ENCODE measurements around the gene CRY2. TPM values are rescaled to one million over a fixed set of nuclear protein-coding genes. Genes with fewer than 3 reads are reported as not detected.

Gene CRY2
- total and polyA plus RNA-seq, 2 of the 13 experiments (the other 11 are each of a cell fraction or from before 2014, with no cell fraction given) = 10.1 to 12.2 TPM

DNA sequence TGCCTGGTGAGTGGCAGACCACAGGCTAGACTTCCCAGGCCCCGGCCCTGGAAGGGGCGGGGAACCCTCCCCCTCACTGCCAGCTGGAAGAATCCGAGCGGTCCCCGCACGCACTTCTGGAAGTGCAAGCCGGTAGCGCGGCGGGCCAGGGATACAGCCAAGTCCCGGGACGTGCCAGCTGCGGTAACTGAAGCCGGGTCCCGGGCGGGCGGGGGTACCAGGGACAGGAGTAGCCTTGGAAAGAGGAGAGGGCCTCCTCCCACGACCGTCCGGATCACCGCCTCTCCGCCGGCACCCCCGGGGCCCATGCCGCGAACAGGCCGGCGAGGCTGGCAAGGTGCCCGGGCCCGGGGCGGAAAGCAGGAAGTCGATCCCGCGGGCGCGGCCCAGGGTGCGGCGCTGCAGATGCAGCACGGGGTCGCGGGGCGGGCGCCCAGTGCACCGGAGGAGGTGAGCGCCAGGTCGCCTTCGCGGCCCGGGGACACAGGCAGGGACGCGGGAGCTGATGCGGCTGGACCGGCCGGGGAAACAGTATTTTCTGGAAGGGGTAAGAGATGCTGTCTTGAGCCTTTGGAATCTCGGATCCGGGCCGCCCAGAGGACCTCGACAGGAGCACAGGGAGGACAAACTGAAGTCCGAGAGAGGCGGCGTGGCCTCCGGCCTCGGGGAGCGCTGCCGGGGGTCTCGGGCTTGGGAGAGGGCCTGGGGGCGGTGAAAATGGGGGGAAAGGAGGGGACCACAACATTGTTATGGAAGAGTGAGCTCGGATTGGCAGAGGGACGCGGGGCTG lies 43.1 kb upstream of the CRY2 start (continued):
- TF ChIP-seq, protein P1, sequence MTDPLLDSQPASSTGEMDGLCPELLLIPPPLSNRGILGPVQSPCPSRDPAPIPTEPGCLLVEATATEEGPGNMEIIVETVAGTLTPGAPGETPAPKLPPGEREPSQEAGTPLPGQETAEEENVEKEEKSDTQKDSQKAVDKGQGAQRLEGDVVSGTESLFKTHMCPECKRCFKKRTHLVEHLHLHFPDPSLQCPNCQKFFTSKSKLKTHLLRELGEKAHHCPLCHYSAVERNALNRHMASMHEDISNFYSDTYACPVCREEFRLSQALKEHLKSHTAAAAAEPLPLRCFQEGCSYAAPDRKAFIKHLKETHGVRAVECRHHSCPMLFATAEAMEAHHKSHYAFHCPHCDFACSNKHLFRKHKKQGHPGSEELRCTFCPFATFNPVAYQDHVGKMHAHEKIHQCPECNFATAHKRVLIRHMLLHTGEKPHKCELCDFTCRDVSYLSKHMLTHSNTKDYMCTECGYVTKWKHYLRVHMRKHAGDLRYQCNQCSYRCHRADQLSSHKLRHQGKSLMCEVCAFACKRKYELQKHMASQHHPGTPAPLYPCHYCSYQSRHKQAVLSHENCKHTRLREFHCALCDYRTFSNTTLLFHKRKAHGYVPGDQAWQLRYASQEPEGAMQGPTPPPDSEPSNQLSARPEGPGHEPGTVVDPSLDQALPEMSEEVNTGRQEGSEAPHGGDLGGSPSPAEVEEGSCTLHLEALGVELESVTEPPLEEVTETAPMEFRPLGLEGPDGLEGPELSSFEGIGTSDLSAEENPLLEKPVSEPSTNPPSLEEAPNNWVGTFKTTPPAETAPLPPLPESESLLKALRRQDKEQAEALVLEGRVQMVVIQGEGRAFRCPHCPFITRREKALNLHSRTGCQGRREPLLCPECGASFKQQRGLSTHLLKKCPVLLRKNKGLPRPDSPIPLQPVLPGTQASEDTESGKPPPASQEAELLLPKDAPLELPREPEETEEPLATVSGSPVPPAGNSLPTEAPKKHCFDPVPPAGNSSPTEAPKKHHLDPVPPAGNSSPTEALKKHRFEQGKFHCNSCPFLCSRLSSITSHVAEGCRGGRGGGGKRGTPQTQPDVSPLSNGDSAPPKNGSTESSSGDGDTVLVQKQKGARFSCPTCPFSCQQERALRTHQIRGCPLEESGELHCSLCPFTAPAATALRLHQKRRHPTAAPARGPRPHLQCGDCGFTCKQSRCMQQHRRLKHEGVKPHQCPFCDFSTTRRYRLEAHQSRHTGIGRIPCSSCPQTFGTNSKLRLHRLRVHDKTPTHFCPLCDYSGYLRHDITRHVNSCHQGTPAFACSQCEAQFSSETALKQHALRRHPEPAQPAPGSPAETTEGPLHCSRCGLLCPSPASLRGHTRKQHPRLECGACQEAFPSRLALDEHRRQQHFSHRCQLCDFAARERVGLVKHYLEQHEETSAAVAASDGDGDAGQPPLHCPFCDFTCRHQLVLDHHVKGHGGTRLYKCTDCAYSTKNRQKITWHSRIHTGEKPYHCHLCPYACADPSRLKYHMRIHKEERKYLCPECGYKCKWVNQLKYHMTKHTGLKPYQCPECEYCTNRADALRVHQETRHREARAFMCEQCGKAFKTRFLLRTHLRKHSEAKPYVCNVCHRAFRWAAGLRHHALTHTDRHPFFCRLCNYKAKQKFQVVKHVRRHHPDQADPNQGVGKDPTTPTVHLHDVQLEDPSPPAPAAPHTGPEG (CRISPR knock-in tag; IDR thresholded peaks at IDR 0.05) = 0 out of 2 replicates have a peak, but pooled peaks have one; percentile 7
- no peak for TF ChIP-seq ZZZ3 (CRISPR knock-in tag; IDR thresholded peaks at IDR 0.05; ENCODE audit: borderline replicate concordance)
- TF ChIP-seq ZNF563 (CRISPR knock-in tag; IDR thresholded peaks at IDR 0.05) = peak; percentile 67
- TF ChIP-seq RFXANK (CRISPR knock-in tag; IDR thresholded peaks at IDR 0.05) = no peak
- TF ChIP-seq ZNF709 (CRISPR knock-in tag; IDR thresholded peaks at IDR 0.05) = peak; percentile 86; the same call in 1 of the 2 replicates
- TF ChIP-seq, protein P2, sequence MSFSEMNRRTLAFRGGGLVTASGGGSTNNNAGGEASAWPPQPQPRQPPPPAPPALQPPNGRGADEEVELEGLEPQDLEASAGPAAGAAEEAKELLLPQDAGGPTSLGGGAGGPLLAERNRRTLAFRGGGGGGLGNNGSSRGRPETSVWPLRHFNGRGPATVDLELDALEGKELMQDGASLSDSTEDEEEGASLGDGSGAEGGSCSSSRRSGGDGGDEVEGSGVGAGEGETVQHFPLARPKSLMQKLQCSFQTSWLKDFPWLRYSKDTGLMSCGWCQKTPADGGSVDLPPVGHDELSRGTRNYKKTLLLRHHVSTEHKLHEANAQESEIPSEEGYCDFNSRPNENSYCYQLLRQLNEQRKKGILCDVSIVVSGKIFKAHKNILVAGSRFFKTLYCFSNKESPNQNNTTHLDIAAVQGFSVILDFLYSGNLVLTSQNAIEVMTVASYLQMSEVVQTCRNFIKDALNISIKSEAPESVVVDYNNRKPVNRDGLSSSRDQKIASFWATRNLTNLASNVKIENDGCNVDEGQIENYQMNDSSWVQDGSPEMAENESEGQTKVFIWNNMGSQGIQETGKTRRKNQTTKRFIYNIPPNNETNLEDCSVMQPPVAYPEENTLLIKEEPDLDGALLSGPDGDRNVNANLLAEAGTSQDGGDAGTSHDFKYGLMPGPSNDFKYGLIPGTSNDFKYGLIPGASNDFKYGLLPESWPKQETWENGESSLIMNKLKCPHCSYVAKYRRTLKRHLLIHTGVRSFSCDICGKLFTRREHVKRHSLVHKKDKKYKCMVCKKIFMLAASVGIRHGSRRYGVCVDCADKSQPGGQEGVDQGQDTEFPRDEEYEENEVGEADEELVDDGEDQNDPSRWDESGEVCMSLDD (CRISPR knock-in tag; IDR thresholded peaks at IDR 0.05; ENCODE audit: borderline replicate concordance) = no peak
- no peak for TF ChIP-seq SNRNP70 (IDR thresholded peaks at IDR 0.05; ENCODE audit: low read depth, low read length)
- TF ChIP-seq ZNF564 (CRISPR knock-in tag; IDR thresholded peaks at IDR 0.05) = no peak
- TF ChIP-seq SPEN (CRISPR knock-in tag; IDR thresholded peaks at IDR 0.05; ENCODE audit: low read depth) = peak; percentile 36; the same call in 1 of the 2 replicates
- 0 out of 2 replicates have a peak, but pooled peaks have one; percentile 45 for TF ChIP-seq ZNF333 (CRISPR knock-in tag; IDR thresholded peaks at IDR 0.05; ENCODE audit: borderline replicate concordance)
- peak; percentile 73 for TF ChIP-seq ZFX (CRISPR knock-in tag; IDR thresholded peaks at IDR 0.05; ENCODE audit: low read depth)
- TF ChIP-seq, protein P3, sequence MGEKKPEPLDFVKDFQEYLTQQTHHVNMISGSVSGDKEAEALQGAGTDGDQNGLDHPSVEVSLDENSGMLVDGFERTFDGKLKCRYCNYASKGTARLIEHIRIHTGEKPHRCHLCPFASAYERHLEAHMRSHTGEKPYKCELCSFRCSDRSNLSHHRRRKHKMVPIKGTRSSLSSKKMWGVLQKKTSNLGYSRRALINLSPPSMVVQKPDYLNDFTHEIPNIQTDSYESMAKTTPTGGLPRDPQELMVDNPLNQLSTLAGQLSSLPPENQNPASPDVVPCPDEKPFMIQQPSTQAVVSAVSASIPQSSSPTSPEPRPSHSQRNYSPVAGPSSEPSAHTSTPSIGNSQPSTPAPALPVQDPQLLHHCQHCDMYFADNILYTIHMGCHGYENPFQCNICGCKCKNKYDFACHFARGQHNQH (CRISPR knock-in tag; IDR thresholded peaks at IDR 0.05) = peak; percentile 30; the same call in 1 of the 2 replicates
- TF ChIP-seq YEATS4 (CRISPR knock-in tag; IDR thresholded peaks at IDR 0.05; ENCODE audit: borderline replicate concordance) = peak; percentile 33; the same call in 1 of the 2 replicates
- TF ChIP-seq, protein P4, sequence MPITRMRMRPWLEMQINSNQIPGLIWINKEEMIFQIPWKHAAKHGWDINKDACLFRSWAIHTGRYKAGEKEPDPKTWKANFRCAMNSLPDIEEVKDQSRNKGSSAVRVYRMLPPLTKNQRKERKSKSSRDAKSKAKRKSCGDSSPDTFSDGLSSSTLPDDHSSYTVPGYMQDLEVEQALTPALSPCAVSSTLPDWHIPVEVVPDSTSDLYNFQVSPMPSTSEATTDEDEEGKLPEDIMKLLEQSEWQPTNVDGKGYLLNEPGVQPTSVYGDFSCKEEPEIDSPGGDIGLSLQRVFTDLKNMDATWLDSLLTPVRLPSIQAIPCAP (CRISPR knock-in tag; IDR thresholded peaks at IDR 0.05; ENCODE audit: low read depth) = no peak
- TF ChIP-seq NONO (IDR thresholded peaks at IDR 0.05) = no peak
- TF ChIP-seq NONO (CRISPR knock-in tag; conservative IDR thresholded peaks at IDR 0.05) = no peak
- TF ChIP-seq, protein P5, sequence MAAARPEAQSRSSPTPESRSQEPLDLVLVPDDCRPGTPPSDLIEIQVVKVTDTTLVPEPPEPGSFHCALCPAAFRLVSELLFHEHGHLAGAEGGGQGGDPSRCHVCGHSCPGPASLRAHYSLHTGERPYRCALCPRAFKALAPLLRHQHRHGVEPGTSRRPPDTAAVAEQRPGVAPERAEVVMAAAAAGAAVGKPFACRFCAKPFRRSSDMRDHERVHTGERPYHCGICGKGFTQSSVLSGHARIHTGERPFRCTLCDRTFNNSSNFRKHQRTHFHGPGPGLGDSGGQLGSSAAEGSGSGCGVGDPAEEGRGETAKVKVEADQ (CRISPR knock-in tag; IDR thresholded peaks at IDR 0.05; ENCODE audit: borderline replicate concordance) = peak; percentile 73

Measured in HepG2 (cell line).